Liver (tissue), 9 donors: ENCODE data around the gene FOXP3. TPM values are rescaled to one million over a fixed set of nuclear protein-coding genes. Genes with fewer than 3 reads are reported as not detected.

Experiments
- DNase-seq: peaks from one replicate; pipeline ENCODE4 v3.0.0-alpha.2; 2017; ENCODE audit warnings: low spot score
- H3K27ac ChIP-seq, 2 donors: one replicate each; pipeline ENCODE4 v1.7.0; 2013; ENCODE audit warnings: inconsistent platforms in 2 of 2, low read length in 2 of 2, control low read depth in 1 of 2, low read depth in 1 of 2, mild to moderate bottlenecking in 1 of 2
- H3K27me3 ChIP-seq, 4 donors: one replicate each; pipeline versions ENCODE4 v1.6.1 to v1.7.0; 2013; ENCODE audit warnings: low read length in 3 of 4, inconsistent platforms in 1 of 4, mild to moderate bottlenecking in 1 of 4, moderate library complexity in 1 of 4; ENCODE audit not compliant: control insufficient read depth in 4 of 4, insufficient read depth in 4 of 4
- H3K36me3 ChIP-seq, 4 donors: one replicate each; pipeline versions ENCODE4 v1.6.1 to v1.7.0; 2013; ENCODE audit warnings: low read length in 3 of 4, mild to moderate bottlenecking in 3 of 4, low read depth in 1 of 4, moderate library complexity in 1 of 4; ENCODE audit not compliant: control insufficient read depth in 4 of 4, insufficient read depth in 3 of 4
- H3K4me1 ChIP-seq, 4 donors: one replicate each; pipeline versions ENCODE4 v1.6.1 to v1.7.0; 2013; ENCODE audit warnings: low read length in 3 of 4, mild to moderate bottlenecking in 3 of 4, moderate library complexity in 1 of 4; ENCODE audit not compliant: control insufficient read depth in 4 of 4, insufficient read depth in 4 of 4
- H3K4me3 ChIP-seq, 3 donors: one replicate each; pipeline versions ENCODE4 v1.6.1 to v1.7.0; 2013; ENCODE audit warnings: low read length in 3 of 3, control low read depth in 1 of 3, low read depth in 1 of 3, mild to moderate bottlenecking in 1 of 3
- H3K9ac ChIP-seq, 2 donors: one replicate each; pipeline ENCODE4 v1.7.0; 2013; ENCODE audit warnings: low read length in 2 of 2, mild to moderate bottlenecking in 2 of 2, moderate library complexity in 2 of 2, control low read depth in 1 of 2, low read depth in 1 of 2
- H3K9me3 ChIP-seq, 4 donors: one replicate each; pipeline versions ENCODE4 v1.6.1 to v1.7.0; 2013; ENCODE audit warnings: low read length in 3 of 4; ENCODE audit not compliant: control insufficient read depth in 4 of 4
- ATF3 ChIP-seq: IDR thresholded peaks from 2 replicates; pipeline ENCODE4 v1.6.1; 2016; ENCODE audit warnings: antibody characterized with exemption
- CTCF ChIP-seq: fragments of 150-350 bp; IDR thresholded peaks from 2 replicates; pipeline ENCODE4 v1.5.1; 2017; ENCODE audit warnings: improper control_type of control experiment, low read depth, low read length; ENCODE audit not compliant: missing input control
- EGR1 ChIP-seq, 2 donors: IDR thresholded peaks; 2 replicates each; pipeline ENCODE4 v1.6.1; 2016 to 2018; ENCODE audit warnings: antibody characterized with exemption in 2 of 2, low read depth in 2 of 2
- FOXA1 ChIP-seq: IDR thresholded peaks from 2 replicates; pipeline ENCODE4 v1.6.1; 2016; ENCODE audit warnings: antibody characterized with exemption
- FOXA2 ChIP-seq: IDR thresholded peaks from 2 replicates; pipeline ENCODE4 v1.6.1; 2016; ENCODE audit warnings: antibody characterized with exemption
- GABPA ChIP-seq, 2 donors: IDR thresholded peaks in 1 of 2; conservative IDR thresholded peaks in 1 of 2; 2 replicates each; pipeline ENCODE4 v1.6.1; 2016; ENCODE audit warnings: antibody characterized with exemption in 2 of 2, mild to moderate bottlenecking in 1 of 2, moderate library complexity in 1 of 2
- HNF4G ChIP-seq: IDR thresholded peaks from 2 replicates; pipeline ENCODE4 v1.6.1; 2016; ENCODE audit warnings: antibody characterized with exemption
- JUND ChIP-seq, 2 donors: IDR thresholded peaks; 2 replicates each; pipeline ENCODE4 v1.6.1; 2016; ENCODE audit warnings: antibody characterized with exemption in 2 of 2
- NR2F2 ChIP-seq: IDR thresholded peaks from 2 replicates; pipeline ENCODE4 v1.6.1; 2016; ENCODE audit warnings: antibody characterized with exemption
- RAD21 ChIP-seq, 2 donors: IDR thresholded peaks; 2 replicates each; pipeline ENCODE4 v1.6.1; 2016; ENCODE audit warnings: antibody characterized with exemption in 2 of 2, mild to moderate bottlenecking in 2 of 2
- RXRA ChIP-seq, 2 donors: IDR thresholded peaks; 2 replicates each; pipeline ENCODE4 v1.6.1; 2017 to 2018; ENCODE audit warnings: antibody characterized with exemption in 2 of 2, mild to moderate bottlenecking in 1 of 2
- SP1 ChIP-seq: IDR thresholded peaks from 2 replicates; pipeline ENCODE4 v1.6.1; 2018; ENCODE audit warnings: antibody characterized with exemption, mild to moderate bottlenecking
- TAF1 ChIP-seq: conservative IDR thresholded peaks from 2 replicates; pipeline ENCODE4 v1.6.1; 2016; ENCODE audit warnings: antibody characterized with exemption, mild to moderate bottlenecking
- YY1 ChIP-seq: IDR thresholded peaks from 2 replicates; pipeline ENCODE4 v1.6.1; 2016; ENCODE audit warnings: antibody characterized with exemption, mild to moderate bottlenecking
- WGBS: extraction: QIAGEN DNeasy Blood & Tissue Kit; methylation state at CpG from one replicate; pipeline ENCODE4 v1.1.7; 2013; 5-methylcytosine and 5-hydroxymethylcytosine counted together
- polyA plus RNA-seq, 2 donors: library from polyadenylated mRNA; stranded (reverse) in 1 of 2; unstranded in 1 of 2; fragments of 200-250 nt in 1 of 2; fragments of >200 nt in 1 of 2; fragmentation: Nextera tagmentation in 1 of 2; extraction: Ambion mirVana in 1 of 2; gene quantifications; one replicate each; pipeline versions ENCODE4 v1.2.1 to v1.2.3, GENCODE V29; 2013 to 2015
- total RNA-seq, 2 donors: library from RNA; depleted of rRNA; stranded (reverse); fragments of >200 nt; gene quantifications; one replicate each; pipeline ENCODE4 v1.2.3, GENCODE V29; 2014
- TF ChIP-seq, protein P1 (sequence below): IDR thresholded peaks from 2 replicates; pipeline ENCODE4 v1.6.1; 2016; ENCODE audit warnings: antibody characterized with exemption, mild to moderate bottlenecking
- TF ChIP-seq, protein P2 (sequence below): IDR thresholded peaks from 2 replicates; pipeline ENCODE4 v1.6.1; 2016; ENCODE audit warnings: antibody characterized with exemption
- donor health status: healthy.
- donor health status: healthy.
- donor health status: healthy.
- donor health status: healthy.
- donor health status: healthy.

Gene FOXP3
- total and polyA plus RNA-seq, 4 donors = 0.05 to 0.65 (median 0.19) TPM

DNA sequence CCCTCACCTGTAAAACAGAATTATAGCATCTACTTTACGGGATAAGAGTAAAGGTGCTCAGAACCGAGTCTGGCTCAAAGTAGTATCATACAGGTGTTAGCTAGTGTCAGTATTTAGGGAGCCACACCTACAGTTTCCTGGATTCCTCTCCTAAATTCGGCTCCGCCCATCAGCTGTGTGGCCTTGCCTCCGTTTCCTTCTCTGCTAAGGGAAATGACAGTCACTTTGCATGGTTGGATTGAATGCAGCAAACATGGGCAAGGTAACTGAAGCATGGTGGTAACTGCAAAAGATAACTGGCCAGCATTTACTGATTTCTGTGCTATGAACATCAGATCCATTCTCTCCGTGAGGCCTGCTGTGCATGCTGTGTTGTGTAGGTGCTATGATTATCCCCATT lies 7.9 kb upstream of the FOXP3 start (continued):
- TF ChIP-seq, protein P1, sequence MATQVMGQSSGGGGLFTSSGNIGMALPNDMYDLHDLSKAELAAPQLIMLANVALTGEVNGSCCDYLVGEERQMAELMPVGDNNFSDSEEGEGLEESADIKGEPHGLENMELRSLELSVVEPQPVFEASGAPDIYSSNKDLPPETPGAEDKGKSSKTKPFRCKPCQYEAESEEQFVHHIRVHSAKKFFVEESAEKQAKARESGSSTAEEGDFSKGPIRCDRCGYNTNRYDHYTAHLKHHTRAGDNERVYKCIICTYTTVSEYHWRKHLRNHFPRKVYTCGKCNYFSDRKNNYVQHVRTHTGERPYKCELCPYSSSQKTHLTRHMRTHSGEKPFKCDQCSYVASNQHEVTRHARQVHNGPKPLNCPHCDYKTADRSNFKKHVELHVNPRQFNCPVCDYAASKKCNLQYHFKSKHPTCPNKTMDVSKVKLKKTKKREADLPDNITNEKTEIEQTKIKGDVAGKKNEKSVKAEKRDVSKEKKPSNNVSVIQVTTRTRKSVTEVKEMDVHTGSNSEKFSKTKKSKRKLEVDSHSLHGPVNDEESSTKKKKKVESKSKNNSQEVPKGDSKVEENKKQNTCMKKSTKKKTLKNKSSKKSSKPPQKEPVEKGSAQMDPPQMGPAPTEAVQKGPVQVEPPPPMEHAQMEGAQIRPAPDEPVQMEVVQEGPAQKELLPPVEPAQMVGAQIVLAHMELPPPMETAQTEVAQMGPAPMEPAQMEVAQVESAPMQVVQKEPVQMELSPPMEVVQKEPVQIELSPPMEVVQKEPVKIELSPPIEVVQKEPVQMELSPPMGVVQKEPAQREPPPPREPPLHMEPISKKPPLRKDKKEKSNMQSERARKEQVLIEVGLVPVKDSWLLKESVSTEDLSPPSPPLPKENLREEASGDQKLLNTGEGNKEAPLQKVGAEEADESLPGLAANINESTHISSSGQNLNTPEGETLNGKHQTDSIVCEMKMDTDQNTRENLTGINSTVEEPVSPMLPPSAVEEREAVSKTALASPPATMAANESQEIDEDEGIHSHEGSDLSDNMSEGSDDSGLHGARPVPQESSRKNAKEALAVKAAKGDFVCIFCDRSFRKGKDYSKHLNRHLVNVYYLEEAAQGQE = no peak
- TF ChIP-seq JUND (IDR thresholded peaks at IDR 0.05) (no peak), HNF4G (no peak), RXRA (IDR thresholded peaks at IDR 0.05) (no peak)

GRCh38 chrX:49271341-49271740 lies 6.8 kb upstream of the FOXP3 start:
- H3K4me1 ChIP-seq = peaks cover 9 to 47% (median 29%) of the 10 kb centered on the region in 4 donors
- no peaks in the 10 kb centered on the region for H3K27me3 ChIP-seq
- TF ChIP-seq TAF1 (no peak), GABPA (IDR thresholded peaks at IDR 0.05 in 1 of 2, conservative IDR thresholded peaks at IDR 0.05 in 1 of 2) (no peak), FOXA1 (no peak), JUND (IDR thresholded peaks at IDR 0.05) (no peak), EGR1 (IDR thresholded peaks at IDR 0.05; ENCODE audit: low read depth in 2 of 2) (no peak), CTCF (no peak), SP1 (no peak), FOXA2 (no peak), HNF4G (no peak), YY1 (no peak), ATF3 (no peak), NR2F2 (no peak), RAD21 (IDR thresholded peaks at IDR 0.05) (no peak)
- TF ChIP-seq, protein P1 = no peak
- TF ChIP-seq, protein P2, sequence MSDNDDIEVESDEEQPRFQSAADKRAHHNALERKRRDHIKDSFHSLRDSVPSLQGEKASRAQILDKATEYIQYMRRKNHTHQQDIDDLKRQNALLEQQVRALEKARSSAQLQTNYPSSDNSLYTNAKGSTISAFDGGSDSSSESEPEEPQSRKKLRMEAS = no peak
- no peaks in the 10 kb centered on the region for H3K36me3 ChIP-seq
- H3K4me3 ChIP-seq = peak overlapping the region in 1 of 3 donors; percentile 81
- no peak overlapping the region for H3K27ac ChIP-seq
- WGBS = 84% methylated on average over 2 of the region's 2 CpGs
- DNase-seq = no peak
- H3K9ac ChIP-seq = no peak overlapping the region
- no peaks in the 10 kb centered on the region for H3K9me3 ChIP-seq
